ENCODE measurements around the gene TYMP.

Gene TYMP

DNA sequence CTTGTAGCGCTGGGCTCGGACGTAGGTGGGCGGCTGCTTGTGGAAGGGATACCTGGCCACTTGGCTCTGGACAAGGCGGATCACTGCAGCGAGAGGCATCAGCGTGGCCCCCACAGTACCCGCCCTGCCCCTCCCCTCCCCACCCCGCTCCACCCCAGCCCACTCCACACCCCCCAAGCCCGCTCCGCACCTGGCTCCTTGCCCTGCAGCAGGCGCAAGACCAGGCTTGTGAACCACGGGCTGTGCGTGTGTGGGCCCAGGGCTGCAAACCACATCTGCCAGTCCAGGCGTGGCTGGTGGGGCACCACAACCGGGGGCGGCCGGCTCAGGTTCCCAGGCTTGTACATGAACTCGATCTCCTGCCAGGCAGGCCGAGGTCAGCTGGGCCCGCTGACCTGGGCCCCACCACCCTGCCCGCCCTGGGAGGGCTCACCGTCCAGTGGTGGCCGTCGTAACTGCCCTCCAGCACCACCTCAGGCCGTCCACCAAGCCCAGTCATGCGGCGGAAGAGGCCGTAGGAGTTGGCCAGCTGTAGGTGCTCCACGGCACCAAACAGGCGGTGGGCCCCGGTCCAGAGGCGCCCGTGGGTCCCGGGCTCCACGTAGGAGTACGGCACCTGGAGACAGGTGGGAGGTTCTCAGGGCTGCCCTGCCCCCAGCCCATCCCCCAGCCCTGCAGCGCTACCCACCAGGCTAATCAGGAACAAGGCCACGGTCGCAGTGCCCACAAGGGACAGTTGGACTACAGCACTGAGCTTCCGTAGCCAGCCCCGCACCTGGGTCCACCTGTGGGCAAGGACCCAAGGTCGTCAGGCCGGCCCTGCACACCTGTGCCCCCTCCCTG is 25.2 kb downstream of the TYMP start:
- DNase-seq, result no peak

GRCh38 chr22:50503475-50504145 is 26.2 kb downstream of the TYMP start:
- DNase-seq, result no peak

DNA sequence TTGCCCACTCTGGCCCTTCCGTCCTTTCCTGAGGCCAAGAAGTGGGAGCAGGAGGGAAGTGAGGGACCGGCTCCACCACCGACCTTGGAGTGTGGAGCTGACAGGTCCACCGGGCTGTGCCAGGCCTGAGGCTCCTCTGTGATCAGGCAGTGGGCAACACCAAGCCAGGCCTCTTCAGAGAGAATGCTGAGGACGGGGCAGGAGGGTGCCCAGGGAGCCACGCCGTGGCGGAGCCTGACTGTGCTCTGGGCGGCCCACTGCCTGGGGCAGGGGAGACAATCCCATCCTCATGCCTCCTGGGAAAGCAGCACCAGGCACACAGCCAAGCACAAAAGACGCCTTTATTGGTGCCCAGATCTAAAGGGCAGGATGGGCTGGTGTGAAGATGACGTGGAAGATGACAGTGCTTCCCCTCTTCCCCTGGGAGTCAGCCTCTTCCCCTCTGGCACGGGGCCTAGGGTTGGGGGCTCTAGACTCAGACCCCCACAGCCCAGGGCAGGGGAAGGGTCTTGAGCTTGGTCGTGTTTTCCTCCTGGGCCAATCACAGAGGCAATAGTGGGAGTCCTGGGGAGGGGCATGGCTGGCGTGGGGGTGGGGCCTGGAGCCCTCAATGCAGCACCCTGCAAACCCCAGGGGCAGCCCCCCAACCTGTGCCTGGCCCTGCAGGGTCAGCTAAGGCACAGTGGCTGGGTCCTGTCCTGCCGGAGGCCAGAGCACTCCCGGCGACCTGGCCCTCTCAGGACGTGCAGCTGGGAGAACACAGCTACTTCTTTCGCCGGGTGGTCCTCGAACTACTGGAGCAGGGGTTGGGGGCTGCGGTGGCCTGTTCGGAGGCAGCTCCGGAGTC is 27.0 kb downstream of the TYMP start:
- no peak for DNase-seq

DNA sequence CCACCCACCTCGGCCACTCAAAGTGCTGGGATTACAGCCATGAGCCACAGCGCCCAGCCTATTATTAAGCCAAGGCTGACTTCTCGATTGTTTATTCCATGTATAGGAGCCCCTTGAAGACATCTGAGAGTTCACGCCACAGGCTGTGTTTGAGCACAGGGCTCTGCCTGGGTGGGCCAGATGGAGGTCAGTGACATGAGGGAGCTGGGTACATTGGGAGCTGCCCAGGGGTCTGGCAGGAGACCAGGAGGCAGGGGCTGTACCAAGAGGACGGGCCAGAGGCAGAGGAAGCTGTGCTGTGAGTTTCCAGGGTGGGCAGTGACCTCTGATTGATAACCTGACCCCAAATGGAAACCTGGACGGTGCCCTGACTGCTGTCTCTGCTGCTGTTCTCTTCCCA is 27.7 kb downstream of the TYMP start:
- DNase-seq, result no peak

GRCh38 chr22:50500452-50500851 is 29.4 kb downstream of the TYMP start:
- no peak for DNase-seq

GRCh38 chr22:50498322-50498890 is 31.4 kb downstream of the TYMP start:
- DNase-seq, result peak; percentile 48

DNA sequence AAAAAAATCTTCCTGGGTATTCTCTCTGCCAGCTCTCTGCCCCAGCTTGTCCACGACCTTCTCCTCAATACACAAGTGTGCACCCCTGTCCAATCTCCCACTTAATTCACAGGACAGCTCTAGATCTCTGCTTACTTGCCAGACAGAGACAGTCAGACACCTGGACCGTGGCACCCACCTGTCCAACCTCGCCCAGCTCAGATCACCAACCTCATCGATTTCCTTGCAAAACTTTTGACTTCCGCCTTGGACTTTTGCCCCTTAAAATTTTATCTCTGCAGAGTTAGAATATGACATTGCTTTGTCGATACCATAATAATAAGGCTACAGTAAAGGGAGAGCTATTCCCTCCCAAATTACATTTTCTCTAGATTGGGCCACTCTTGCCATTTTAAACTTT is 32.7 kb downstream of the TYMP start:
- DNase-seq, result no peak

GRCh38 chr22:50490531-50491308 is 39.1 kb downstream of the TYMP start:
- DNase-seq, result no peak

DNA sequence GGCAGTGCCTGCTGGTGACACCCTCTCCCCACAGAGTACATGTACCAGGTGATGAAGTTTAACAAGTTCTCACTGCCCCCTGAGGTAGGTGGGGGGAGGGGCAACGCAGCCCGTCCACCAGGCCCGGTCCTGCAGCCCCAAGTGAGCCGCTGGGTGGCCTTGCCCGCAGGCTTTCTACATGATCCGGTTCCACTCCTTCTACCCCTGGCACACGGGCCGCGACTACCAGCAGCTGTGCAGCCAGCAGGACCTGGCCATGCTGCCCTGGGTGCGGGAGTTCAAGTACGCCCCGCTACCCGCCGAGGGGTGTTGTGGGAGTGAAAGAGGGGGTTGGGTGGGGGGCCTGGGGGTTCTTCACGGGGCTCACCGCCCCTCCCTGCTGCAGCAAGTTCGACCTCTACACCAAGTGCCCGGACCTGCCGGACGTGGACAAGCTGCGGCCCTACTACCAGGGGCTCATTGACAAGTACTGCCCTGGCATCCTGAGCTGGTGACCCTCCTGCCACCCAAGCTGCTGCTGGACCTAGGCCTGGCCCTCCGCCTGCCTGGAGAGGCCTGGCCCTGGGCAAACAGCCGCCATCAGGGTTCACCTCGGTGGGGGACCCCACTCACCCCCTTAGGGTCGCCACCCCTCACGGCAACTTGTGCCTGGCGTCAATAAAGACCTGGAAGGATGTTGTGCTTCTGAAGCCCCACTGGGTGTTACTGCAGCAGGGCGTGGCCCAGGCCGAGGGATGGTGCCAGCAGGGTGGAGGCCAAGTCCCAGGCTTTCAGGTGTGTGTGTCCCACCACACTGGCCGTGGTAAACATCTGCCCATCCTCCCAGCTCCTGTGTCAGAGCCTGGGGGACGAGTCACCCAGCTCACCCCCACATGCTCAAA is 40.2 kb downstream of the TYMP start:
- DNase-seq, result no peak

GRCh38 chr22:50488886-50489285 is 40.9 kb downstream of the TYMP start:
- DNase-seq, result no peak

GRCh38 chr22:50488006-50488677 is 41.7 kb downstream of the TYMP start:
- no peak for DNase-seq

DNA sequence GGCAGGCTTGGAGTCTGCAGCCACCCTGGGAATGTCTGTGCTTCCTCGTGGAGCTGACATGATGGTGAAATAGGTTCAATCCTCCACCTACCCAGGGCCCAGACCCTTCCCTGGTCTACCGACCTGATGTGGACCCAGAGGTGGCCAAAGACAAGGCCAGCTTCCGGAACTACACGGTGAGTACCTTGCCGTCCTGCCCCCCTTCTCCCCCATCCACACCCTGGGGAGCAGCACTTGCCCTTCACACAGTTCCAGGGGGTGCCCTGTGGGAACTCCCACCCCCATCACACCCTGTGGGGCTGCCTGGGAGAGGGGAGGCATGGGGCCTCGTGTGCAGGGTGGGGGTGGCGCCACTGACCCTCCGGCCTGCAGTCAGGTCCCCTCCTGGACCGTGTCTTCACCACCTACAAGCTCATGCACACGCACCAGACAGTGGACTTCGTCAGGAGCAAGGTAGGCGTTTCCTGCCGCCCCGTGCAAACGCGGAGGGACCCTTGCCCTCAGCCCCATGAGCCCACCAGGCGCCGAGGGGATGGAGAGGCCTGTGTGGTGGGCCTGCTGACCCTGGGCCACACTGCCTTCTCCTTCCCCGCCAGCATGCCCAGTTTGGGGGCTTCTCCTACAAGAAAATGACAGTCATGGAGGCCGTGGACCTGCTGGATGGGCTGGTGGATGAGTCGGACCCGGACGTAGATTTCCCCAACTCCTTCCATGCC is 42.4 kb downstream of the TYMP start:
- no peak for DNase-seq

DNA sequence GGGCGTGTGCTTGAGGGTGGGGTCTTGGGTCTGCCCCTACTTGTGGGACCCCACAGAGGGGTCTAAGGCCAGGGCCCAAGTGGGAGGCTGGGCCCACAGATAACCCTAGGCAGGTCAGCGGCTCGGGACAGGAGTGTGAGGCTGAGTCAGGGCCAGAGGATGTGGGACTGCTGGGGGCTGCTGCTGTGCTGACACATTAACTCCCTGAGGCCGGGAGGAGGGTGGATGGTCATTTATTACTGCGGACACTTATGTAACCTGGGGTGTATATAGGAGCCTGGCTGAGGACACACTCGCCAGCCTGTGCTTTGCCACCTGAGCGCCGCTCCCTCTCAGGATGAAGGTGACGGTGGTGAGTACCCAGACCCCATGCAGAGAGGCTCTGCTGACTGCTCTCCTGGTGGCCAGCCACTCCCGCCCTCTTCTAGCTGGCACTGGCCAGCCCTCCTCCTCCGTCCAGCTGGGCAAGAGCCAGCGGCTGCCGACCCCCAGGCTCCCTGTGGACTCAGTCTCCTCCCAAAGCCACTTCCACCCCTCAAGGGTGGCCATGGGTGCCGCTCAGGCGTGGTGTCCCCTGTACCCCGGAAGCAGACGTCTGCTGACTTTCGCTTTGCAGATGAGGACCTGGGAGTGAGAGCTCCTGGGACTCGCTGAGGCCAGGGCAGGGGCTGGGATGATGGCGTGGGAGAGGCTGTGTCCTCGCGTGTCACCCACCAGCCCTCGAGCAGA is 43.1 kb downstream of the TYMP start, which contains the start of gene MIOX:
Gene MIOX, plus strand, starts transcription at position 299 of the 729 bp plus-strand sequence. Its CDS starts 39 bp downstream, at position 338.
- no peak for DNase-seq

DNA sequence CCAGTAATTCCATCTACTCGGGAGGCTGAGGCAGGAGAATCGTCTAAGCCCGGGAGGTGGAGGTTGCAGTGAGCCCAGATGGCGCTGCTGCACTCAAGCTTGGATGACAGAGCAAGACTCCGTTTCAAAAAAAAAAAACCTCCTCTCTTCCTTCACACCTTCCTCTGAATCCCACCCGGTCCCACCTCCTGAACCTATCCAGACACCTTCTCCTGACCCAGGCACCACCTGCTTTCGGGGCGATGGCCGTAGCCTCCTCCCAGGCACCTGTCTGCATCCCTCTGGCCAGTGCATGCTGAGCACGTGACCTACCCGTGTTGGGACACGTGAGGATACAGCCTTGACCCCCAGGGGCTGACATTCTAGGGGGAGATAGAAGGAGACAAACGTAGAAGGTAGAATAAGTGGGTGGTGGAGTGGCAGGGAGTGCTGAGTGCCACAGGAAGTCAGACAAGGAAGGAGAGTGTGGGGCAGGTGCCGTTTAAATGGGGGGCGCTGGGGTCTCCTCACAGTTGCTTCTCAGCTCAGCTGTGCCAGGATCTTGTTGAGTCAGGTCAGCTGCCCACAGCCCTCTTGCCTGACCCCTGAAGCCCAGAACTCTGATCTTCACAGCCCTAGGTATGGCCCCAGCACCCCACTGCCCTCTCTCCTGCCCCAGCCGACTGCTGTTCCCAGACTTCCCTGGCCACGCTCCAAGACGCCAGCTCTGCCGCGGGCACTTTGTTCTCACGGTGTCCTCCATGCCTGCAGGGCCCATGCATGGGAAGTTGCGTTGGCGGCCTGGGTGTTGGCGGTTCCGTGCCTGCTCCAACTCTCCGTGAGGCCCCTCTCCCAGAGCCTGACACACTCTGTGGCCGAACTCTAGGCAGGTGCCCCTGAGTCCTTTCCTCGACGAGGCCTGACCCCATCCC is 44.3 kb downstream of the TYMP start:
- DNase-seq, result no peak

GRCh38 chr22:50483977-50484853 is 45.6 kb downstream of the TYMP start:
- DNase-seq, result no peak

- no peak for DNase-seq
Measured at GRCh38 chr22:50483556-50483955, 46.3 kb downstream of the TYMP start.

GRCh38 chr22:50483106-50483505 is 46.7 kb downstream of the TYMP start:
- no peak for DNase-seq

Measured in NCI-H1048 (cell line).